HG03354 (cell line): ENCODE data around the gene RUVBL2.
"Not testable (repeated sequence)": the region's sequence is repeated elsewhere in the genome, so short reads cannot be mapped to it uniquely, and the experiment has no call there.

Source experiments
- ATAC-seq: cut with Tn5 transposase; IDR thresholded peaks from one replicate; pipeline ENCODE4 v1.9.1; 2021; ENCODE audit warnings: mild to moderate bottlenecking; ENCODE audit not compliant: unreplicated experiment, poor library complexity, severe bottlenecking

The RUVBL2 gene

DNA sequence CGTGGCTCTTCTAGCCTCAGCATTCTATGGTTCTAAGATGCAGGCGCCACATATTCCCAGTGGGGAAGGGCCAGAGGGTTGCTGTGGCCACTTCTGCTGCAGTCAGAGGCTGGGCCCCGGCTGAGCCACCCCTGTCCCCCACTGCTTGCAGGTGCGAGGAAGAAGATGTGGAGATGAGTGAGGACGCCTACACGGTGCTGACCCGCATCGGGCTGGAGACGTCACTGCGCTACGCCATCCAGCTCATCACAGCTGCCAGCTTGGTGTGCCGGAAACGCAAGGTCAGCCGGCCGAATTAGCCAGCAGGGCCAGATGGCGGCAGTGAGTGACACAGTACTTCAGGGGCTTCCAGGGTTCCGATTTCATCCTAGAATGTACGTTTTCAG is 21.2 kb downstream of the RUVBL2 start:
- no peak for ATAC-seq

DNA sequence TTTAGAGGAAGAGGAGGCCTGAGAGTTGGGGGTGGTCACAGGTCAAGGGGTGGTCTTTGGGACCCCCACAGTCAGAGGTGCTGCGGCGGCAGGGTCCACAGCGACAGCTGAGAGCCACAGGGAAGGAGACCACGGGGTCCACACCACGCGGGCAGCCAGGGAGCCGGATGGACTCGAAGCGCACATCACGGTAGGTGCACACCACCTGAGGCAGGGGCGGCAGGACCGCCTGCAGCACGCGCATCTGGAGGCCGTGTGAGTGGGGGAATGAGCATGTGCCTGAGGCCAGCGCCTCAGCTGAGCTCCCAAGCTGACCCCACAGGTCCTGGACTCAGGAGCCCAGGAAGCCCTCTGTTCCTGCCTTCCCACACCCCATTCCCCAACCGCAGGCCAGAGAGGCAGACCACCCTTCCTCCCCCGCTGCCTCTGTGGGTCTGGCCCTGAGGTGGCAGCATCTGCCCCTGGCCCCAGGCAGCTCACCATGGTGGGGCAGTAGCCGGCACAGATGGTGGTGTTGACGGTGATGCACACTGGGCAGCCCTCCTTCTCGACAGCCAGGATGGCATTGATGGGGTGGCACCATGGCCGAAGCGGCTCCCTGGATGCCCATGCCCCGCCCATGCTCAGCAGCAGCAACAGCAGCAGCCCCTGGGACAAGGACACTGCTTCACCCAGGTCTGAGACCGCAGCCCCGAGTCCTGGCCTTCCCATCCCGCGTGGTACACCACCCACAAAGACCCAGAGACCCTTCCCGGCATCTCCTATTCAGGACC is 22.6 kb downstream of the RUVBL2 start:
- ATAC-seq = no peak

DNA sequence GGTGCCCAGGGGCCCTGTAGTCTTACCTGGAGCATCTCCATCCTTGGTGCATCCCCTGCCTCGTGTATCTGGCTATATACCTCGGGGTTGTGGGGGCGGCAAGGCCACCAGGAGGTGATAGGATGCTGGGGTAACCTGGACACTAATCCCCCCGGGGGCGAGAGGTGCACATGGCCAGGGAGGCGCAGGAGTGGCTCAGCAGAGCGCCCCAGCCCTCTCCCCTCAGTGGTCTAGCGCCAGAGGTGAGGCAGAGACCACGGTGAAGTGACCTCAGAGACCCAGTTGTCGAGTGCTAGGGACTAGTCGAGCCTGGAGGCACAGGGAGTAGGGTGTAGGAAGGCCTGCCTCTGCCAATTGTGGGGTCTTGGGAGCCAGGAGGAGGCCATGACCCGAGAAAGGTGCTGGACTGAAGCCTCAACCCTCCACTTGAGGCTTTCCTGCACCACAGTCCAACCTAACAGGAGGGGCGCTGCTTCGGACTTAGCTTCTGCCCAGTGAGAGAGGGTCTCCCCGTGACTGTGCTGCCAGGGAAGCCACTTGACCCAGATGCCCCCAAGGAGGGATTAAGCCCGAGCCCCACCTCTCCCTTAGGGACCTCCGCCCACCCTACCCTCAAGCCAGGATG is 23.5 kb downstream of the RUVBL2 start, which contains the start of gene LHB:
Gene LHB (minus strand): TSS at position 51 of the 625 bp plus-strand sequence. CDS start 10 bp downstream, at position 41.
- ATAC-seq = no peak

DNA sequence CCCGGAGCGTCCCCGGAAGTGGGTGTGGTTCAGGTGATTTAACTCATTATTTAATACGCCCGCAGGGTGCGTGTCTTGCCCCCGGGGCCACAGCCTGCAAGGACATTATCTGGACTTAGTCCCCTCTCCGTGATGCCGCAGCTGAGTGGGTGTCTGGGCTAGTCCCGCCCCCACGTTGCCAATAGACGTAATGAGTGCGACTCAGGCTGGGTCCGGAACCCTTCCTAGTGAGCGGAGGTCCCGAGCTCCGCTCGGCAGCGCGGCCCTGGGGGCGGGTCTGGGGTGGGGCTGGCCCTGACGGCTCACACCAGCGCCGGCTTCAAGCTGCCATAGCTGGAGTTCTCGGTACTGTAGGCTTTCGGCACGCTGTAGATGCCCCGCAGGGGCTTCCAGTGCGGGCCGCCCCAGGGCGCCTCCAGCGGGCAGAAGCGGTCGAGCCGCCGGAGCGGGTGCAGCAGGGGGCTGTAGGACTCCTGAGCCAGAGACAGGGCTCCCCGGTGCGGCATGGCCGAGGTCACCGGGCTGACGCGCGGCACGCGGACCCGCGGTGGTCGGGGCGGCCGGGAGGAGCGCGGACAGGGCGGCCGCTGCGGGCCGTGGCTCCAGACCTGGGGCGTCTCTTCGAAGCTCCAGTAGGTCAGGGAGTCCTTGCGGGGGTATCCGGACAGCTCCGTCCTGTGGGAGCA is 24.1 kb downstream of the RUVBL2 start:
- peak; percentile 54 for ATAC-seq

DNA sequence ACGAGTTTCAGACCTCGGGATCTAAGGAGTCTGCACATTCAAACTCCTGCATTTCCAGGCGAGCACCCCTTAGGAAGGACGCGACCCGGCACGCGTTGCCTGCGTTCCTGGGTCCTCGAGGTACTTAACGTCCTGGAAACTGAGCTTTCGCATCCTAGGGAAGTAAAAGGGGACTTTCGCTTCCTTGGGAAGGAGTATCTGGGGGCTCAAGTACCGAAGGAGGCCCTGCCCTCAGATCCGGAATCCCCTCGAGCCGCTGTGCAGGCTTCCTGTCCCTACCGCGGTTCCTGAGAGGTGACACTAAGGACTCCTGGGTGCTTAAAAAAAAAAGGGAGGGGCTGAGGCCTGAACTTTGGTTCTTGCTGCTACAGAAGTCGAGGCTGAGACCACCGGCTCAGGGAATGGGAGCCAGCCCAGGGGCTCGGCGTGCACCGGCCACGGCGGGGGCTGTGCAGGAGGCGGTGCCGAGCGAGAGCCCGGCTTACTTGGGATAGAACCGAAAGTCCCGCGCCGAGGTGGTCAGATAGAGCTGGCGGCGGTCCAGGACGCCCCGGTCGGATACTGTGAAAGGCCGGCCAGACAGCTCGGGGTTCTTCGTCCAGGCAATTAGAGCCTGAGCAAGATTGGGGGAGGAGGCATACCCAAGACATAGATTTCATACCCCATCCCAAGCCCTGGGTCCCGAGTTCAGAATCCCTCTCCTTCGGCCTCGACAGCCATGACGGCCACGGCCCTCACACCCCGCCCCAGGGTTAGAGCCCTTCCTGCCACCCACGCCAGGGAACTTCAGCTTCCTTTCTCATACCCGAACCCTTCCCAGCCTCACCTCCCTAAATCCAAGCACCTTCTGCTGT is 24.9 kb downstream of the RUVBL2 start:
- not testable (repeated sequence) for ATAC-seq

DNA sequence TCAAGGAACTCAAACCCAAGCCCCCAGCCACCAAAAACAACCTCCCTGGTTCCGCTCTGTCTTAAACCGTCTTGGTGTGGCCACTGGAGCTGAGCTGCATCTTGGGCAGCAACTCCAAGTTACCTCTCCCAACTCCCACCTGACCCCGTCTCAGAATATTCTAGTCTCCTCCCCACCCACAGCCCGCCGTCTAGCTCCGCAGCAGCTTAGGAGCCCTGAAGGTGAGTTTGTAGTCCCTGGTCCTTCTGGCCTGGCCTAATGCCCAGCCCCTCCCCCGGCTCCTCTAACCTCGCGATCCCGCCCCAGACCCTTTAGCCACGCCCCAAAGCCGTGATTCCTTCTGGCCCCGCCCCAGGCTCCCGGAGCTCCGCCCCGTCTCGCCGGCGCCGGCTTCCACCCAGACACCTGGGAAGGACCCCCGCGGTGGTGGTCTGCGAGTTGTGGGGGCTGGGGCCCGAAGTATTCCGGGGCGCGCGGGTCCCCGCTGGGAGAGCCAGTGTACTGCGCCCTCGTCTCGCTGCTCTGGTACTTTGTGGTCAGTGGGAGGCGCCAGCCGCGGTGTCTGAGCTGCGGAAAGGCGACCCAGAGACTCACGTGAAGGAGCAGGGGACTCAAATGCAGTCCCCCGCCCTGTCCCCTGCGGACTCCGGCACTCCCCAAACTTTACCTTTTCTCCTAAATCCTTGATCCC is 25.7 kb downstream of the RUVBL2 start:
- ATAC-seq = no peak

DNA sequence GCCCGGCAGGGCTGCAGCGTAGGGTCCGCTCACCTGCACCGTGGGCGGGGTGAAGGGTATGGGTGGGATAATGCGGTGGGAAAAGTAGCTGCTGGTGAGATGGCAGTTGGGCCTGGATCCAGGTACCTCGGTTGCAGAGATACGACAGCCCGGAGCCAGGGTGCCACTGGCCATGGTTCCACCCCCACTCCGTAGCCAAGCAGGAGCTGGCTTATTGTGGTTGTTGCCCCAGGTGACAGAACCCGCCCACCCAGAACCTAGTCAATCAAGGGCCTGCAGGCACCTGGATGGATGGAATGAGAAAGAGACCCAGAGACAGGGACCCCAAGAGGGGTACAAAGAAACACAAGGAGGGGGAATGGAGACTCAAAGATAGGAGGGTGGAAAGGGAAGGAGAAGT is 26.7 kb downstream of the RUVBL2 start:
- no peak for ATAC-seq

DNA sequence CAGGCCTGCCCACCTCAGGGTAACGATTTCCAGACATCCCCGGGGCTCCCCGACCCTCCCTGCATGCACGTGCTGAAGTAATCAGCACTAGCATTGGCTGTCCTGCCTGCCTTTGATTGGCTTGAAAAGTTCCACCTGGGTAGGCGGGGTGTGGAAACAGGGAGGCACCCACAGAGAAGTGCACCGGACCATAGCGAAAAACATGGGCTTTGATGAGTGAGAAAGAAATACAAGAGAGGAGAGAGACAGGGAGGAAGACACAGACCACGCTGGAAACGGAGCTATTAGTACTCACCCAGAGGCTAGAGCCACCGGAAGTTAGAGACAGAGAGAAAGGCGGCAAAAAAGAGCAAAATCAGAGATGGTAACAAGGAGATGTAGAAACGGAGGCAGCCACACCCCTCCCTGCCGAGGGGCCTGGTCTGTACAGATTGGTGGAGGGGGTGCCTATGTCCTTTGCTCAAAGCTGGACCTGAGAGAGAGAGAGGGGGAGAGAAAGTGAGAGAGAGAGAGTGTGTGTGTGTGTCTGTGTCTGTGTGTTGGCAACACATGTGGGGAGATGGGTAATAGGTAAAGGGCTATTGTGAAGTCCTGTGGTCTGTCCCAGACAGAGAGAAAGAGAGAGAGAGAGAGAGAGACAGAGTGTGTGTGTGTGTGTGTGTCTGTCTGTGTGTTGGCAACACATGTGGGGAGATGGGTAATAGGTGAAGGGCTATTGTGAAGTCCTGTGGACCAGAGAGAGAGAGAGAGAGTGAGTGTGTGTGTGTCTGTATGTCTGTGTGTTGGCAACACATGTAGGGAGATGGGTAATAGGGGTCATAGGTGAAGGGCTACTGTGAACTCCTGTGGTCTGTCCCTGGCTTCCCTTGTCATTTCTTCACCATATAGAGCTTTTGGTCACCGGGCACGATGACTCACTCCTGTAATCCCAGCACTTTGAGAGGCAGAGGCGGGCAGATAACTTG is 27.5 kb downstream of the RUVBL2 start:
- no peak for ATAC-seq

DNA sequence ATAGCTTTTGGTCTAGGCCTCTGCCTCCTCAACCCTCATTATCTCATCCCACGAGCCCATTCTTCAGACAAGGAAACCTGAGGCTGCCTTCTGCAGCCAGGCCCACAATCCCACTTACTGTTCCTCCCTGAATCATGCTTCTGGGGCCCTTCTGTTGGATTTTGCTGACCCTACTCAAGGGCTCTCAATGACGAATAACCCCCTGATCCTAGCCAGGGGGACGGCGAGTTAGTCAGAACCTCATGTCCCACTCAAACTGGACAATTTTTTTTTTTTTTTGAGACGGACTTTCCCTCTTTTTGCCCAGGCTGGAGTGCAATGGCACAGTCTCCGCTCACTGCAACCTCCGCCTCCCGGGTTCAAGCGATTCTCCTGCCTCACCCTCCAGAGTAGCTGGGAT is 28.4 kb downstream of the RUVBL2 start:
- no peak for ATAC-seq

DNA sequence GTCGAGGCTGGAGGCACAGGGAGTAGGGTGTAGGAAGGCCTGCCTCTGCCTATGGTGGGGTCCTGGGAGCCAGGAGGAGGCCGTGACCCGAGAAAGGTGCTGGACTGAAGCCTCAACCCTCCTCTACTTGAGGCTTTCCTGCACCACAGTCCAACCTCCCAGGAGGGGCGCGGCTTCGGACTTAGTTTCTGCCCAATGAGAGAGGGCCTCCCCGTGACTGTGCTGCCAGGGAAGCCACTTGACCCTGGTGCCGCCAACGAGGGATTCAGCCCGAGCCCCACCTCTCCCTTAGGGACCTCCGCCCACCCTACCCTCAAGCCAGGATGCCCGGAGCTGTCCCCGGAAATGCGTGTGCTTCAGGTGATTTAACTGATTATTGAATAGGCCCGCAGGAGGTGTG is 30.5 kb downstream of the RUVBL2 start, which contains the start of gene CGB3:
Gene CGB3 (minus strand): TSS at position 101 of the 400 bp plus-strand sequence. CDS start 362 bp downstream, outside the sequence.
- ATAC-seq = not testable (repeated sequence)

DNA sequence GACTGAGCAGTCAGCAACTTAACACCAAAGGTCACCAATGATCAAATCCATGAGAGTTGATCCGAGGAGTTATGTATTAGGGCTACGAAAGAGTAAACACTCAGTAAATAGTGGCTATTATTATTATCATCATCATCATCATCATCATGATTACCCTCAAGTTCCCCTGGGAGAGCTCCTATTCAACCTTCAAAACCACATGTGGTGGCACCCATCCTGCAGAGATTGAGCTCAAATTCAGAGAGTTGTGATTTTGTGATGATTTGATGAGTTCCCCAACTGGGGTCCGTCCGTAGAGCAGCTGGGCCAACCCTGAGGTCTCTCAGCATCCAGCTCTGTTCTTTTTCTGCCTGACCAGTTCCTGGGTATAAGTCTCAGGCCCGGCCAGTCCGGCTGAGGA is 31.4 kb downstream of the RUVBL2 start:
- ATAC-seq = not testable (repeated sequence)

DNA sequence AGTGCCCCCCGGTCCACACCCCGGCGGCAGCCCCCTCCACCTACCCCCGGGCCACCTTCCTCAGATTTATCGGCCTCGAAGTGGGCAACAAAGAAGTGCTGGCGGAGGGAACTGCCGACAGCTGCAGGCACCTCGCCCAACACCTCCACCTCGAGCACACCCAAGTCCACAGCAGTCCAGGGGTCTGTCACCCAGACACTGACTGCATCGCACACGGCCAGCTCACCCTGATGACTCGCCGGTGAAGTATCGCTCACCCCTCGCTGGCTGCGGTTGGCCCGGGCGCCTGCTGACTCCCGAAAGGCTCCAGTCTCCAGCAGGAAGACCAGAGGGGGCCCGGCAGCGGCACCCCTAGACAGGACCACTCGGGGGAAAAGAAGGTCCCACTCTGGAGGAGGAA is 31.9 kb downstream of the RUVBL2 start:
- ATAC-seq = not testable (repeated sequence)

DNA sequence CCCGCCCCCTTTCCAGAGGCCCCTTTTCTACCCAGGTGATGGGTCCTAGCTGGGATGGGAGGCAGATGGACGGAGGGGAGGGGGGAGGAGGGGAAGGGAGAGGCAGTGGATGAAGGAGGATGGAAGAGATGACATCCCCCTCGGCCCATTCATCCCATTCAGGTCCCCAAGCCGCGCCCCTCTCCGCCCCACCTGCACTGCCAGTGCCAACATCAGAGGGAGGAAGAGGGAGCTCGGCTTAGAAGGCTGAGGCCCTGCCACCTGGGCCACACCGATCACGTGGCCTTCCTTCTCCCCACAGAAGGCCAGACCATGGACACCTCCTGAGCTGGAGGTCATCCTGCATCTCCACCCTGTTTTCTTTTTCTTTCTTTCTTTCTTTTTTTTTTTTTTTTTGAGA is 35.0 kb downstream of the RUVBL2 start:
- not testable (repeated sequence) for ATAC-seq

DNA sequence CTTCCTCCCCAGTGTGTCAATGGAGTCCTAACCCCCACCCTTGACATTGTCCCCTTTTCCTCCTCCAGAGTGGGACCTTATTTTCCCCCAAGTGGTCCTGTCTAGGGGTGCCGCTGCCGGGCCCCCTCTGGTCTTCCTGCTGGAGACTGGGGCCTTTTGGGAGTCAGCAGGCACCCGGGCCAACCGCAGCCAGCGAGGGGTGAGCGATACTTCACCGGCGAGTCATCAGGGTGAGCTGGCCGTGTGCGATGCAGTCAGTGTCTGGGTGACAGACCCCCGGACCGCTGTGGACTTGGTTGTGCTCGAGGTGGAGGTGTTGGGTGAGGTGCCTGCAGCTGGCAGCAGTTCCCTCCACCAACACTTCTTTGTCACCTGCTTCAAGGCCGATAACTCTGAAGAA is 36.1 kb downstream of the RUVBL2 start:
- ATAC-seq = not testable (repeated sequence)

DNA sequence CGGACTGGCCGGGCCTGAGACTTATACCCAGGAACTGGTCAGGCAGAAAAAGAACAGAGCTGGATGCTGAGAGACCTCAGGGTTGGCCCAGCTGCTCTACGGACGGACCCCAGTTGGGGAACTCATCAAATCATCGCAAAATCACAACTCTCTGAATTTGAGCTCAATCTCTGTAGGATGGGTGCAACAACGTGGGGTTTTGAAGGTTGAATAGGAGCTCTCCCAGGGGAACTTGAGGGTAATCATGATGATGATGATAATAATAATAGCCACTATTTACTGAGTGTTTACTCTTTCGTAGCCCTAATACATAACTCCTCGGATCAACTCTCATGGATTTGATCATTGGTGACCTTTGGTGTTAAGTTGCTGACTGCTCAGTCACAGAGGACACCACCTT is 36.6 kb downstream of the RUVBL2 start:
- ATAC-seq = not testable (repeated sequence)

DNA sequence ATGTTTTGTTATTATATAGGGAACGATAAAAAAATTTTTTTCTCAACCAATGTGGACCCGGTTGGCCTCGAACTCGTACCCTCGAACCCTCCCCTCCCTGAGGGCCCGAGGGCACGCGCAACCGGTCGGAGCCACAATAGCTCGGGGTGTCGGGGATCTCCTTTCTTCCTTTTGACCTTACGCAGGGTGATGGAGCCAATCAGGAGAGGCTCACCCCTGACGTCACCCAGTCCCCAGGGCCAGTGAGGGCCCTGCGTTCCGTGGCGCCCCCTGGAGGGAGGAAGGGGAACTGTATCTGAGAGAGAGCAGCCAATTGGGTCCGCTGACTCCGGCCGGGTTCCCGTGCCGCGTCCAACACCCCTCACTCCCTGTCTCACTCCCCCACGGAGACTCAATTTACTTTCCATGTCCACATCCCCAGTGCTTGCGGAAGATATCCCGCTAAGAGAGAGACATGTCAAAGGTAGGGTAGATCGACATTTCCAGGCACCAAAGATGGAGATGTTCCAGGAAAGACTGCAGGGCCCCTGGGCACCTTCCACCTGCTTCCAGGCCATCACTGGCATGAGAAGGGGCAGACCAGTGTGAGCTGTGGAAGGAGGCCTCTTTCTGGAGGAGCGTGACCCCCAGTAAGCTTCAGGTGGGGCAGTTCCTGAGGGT is 38.1 kb downstream of the RUVBL2 start, which contains the start of gene CGB2:
Gene CGB2 (plus strand): TSS at position 249 of the 660 bp plus-strand sequence. CDS start 206 bp downstream, at position 455.
- not testable (repeated sequence) for ATAC-seq

DNA sequence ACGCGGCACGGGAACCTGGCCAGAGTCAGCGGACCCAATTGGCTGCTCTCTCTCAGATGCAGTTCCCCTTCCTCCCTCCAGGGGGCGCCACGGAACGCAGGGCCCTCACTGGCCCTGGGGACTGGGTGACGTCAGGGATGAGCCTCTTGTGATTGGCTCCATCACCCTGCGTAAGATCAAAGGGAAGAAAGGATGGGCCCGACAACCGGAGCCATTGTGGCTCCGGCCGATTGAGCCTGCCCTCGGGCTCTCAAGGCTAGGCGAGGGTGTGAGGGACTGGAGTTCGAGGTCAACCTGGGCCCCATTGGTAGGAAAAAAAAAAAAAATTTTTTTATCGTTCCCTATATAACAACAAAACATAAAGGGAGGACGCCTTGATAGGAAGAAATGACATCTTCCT is 43.1 kb downstream of the RUVBL2 start, which contains the start of gene CGB1:
Gene CGB1 (minus strand): TSS at position 81 of the 400 bp plus-strand sequence. CDS start 184 bp downstream, outside the sequence.
- not testable (repeated sequence) for ATAC-seq
